CD4-positive, alpha-beta T cell treated with Interferon alpha-2 for 1 hour (primary cell): ENCODE data around the gene NFATC2IP.
"Not testable (repeated sequence)": the region's sequence is repeated elsewhere in the genome, so short reads cannot be mapped to it uniquely, and the experiment has no call there.

ENCODE experiments used
- DNase-seq, 2 donors: peaks; one replicate each; pipeline ENCODE4 v3.0.0-alpha.2; 2020 to 2022

Gene NFATC2IP

DNA sequence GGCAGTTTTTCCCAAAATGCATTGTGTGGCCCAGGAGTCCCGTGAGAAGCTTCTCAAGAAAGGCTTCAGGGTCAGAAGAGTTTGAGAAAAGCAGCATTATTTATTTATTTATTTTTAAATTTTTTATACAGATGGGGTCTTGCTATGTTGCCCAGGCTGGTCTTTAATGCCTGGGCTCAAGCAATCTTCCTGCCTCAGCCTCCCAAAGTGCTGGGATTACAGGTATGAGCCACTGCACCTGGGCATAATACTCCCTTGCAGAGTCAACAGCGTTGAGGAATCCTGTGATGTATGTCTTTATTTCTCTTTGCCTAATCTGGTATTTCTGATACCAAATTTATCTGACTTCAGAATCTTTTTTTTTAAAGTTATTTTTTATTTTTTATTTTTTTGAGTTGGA, 49.3 kb downstream of the NFATC2IP start:
- DNase-seq = no peak

DNA sequence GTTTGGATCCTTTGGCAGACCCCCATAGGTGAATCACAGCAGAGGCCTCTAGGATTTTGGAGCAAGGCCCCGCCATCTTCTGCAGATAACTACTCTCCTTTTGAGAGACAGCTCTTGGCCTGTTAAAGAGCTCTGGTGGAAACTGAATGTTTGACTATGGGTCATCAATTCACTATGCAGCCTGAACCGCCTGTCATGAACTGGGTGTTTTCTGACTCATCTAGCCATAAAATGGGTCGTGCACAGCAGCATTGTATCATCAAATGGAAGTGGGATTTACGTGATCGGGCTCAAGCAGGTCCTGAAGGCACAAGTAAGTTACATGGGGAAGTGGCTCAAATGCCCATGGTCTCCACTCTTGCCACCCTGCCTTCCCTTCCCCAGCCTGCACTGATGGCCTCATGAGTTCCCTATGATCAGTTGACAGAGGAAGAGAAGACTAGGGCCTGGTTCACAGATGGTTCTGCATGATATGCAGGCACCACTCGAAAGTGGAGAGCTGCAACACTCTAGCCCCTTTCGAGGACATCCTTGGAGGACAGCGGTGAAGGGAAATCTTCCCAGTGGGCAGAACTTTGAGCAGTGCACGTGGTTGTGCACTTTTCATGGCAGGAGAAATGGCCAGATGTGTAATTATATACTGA, 53.9 kb downstream of the NFATC2IP start:
- not testable (repeated sequence) for DNase-seq

- peak; percentile 39 to 65 for DNase-seq
Measured at GRCh38 chr16:29007730-29008593, 57.2 kb downstream of the NFATC2IP start.

DNA sequence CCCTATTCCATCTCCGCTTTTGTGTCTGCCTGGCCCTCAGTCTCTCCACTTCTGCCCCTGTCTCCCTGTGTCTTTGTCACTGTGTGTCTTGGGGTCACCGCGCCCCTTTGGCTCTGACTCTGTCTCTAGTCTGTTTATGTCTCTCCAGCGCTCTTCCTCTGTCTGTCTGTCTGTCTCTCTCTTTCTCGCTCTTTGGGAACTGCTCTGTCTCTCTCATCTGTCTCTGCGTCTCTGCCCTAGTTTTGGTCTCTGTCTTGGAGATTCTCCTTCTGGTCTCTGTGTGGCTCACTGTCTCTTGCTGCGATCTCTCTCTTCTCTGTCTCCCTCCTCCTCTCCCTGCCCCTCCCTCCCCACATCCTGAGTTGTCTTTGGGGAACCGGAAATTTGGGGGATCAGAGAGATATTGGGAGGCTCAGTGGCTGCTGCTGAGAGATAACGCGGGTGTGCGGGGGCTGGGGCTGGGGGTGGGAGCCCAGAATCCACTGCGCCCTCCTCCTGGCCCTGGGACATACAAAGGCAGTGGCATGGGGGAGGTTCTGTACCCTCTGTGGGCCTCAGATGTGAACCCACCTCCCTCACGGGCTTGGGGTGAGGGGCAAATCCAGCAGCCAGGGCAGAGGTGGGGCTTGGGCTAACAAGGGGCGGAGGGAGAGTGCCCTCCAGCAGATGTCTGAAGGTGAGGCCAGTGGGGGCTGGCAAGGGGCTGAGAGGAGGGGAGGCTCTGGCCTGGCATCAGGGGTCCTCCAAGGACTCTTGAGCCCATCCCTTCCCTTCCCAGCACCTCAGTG, 58.5 kb downstream of the NFATC2IP start:
- DNase-seq = peak in 1 of 2 donors; percentile 43

GRCh38 chr16:29009838-29010166, 59.1 kb downstream of the NFATC2IP start:
- DNase-seq = no peak

DNA sequence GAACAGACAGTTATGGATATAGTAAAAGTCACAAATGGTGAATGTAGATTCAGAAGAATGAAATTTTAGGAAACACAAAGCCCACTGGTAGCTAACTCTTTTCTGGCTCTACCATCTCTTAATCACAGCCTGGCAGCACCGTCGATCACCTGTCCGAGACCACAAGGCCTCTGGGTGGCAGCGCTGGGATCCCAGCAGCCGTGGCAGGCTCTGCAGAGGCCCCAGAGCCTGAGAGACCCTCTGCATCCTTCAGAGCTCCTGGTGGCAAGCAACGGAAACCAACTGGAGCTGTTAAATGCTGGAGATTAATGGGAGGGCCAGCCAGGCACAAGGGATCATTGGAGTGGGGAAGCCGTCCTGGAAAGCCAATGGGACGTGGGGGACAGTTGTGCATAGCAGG, 60.4 kb downstream of the NFATC2IP start:
- no peak for DNase-seq

DNA sequence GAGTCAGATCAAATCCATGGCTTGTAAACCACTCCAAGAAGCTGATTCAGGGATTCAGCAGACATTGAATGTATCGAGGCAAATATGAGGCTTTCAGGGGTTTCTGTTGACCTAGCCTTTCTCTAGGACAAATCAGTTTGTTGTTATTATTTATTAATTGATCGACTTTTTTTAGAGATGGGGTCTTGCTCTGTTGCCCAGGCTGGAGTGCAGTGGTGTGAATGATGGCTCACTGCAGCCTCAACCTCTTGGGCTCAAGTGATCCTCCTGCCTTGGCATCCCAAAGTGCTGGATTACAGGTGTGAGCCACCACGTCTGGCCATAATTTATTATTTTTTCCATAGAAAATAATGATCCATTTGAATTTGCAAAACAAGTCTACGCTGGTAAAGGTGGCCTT, 61.1 kb downstream of the NFATC2IP start:
- DNase-seq = no peak

DNA sequence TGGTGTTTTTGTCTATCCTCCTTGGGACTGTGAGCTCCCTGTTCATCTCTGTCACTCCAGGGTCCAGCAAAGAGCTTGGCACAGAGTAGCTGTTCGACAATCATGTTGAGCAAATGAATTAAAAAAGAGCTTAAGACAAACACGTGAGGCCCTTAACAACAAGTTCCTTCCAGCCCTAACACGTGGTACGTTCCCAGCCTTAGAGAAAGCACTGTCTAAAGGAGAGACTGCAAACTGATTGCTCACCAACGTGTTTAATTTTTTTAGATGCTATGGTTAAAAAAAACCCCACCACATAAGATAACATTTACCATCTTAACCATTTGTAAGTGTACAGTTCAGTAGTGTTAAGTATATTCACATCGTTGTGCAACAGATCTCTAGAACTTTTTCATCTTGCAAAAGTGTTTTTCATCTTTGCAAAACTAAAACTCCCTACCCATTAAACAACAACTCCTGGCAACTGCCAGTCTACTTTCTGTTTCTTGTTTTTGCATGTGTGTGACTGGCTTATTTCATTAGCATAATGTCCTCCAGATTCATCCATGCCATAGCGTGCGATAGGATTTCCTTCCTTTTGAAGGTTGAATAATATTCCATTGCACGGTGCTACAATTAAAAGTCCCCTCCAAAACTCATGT, 62.3 kb downstream of the NFATC2IP start:
- peak in 1 of 2 donors; percentile 47 for DNase-seq

GRCh38 chr16:29014561-29015069, 63.9 kb downstream of the NFATC2IP start:
- DNase-seq = no peak
